ENCODE data around the gene IMMP2L.

GRCh38 chr7:111172564-111173257, 389.6 kb downstream of the IMMP2L start:
- no peak for TF ChIP-seq POLR2A (IDR thresholded peaks at IDR 0.05)
- TF ChIP-seq, protein P1, sequence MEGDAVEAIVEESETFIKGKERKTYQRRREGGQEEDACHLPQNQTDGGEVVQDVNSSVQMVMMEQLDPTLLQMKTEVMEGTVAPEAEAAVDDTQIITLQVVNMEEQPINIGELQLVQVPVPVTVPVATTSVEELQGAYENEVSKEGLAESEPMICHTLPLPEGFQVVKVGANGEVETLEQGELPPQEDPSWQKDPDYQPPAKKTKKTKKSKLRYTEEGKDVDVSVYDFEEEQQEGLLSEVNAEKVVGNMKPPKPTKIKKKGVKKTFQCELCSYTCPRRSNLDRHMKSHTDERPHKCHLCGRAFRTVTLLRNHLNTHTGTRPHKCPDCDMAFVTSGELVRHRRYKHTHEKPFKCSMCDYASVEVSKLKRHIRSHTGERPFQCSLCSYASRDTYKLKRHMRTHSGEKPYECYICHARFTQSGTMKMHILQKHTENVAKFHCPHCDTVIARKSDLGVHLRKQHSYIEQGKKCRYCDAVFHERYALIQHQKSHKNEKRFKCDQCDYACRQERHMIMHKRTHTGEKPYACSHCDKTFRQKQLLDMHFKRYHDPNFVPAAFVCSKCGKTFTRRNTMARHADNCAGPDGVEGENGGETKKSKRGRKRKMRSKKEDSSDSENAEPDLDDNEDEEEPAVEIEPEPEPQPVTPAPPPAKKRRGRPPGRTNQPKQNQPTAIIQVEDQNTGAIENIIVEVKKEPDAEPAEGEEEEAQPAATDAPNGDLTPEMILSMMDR (IDR thresholded peaks at IDR 0.05) = no peak

All from body of pancreas (tissue), 4 donors.